Measurements from ENCODE around the gene HNMT.

The HNMT gene

GRCh38 chr2:137998503-137998902 lies 34.2 kb downstream of the HNMT start:
- H3K36me3 ChIP-seq (ENCODE audit: control insufficient read depth in 2 of 2, insufficient read depth in 1 of 2, low read length in 2 of 2): no peaks in the 10 kb centered on the region
- CTCF ChIA-PET: no interaction called here
- TF ChIP-seq ZNF391 (tag by site-specific recombination; IDR thresholded peaks at IDR 0.05; ENCODE audit: borderline replicate concordance, low read depth) (no peak), ZNF830 (tag by site-specific recombination; IDR thresholded peaks at IDR 0.05; ENCODE audit: low read depth) (no peak), ZNF488 (tag by site-specific recombination; IDR thresholded peaks at IDR 0.05) (no peak), ZNF214 (tag by site-specific recombination; IDR thresholded peaks at IDR 0.05; ENCODE audit: borderline replicate concordance) (no peak), ZNF394 (tag by site-specific recombination; IDR thresholded peaks at IDR 0.05; ENCODE audit: borderline replicate concordance) (no peak), ZSCAN23 (tag by site-specific recombination; IDR thresholded peaks at IDR 0.05) (no peak), ZNF837 (tag by site-specific recombination; IDR thresholded peaks at IDR 0.05) (no peak), ZNF707 (tag by site-specific recombination; IDR thresholded peaks at IDR 0.05) (no peak), KLF10 (tag by site-specific recombination; IDR thresholded peaks at IDR 0.05) (no peak), ZNF571 (tag by site-specific recombination; IDR thresholded peaks at IDR 0.05) (no peak), ZNF670 (tag by site-specific recombination; IDR thresholded peaks at IDR 0.05; ENCODE audit: low read depth) (no peak), ZNF211 (tag by site-specific recombination; IDR thresholded peaks at IDR 0.05; ENCODE audit: low read depth) (no peak), ZBTB1 (tag by site-specific recombination; IDR thresholded peaks at IDR 0.05) (no peak), KLF17 (tag by site-specific recombination; IDR thresholded peaks at IDR 0.05) (no peak), ZNF133 (tag by site-specific recombination; IDR thresholded peaks at IDR 0.05) (no peak)
- no peak overlapping the region for H3K27ac ChIP-seq (ENCODE audit: extremely low read depth, low read depth, low read length)
- H3K4me1 ChIP-seq (ENCODE audit: control insufficient read depth, insufficient read depth, low read length): no peaks in the 10 kb centered on the region
- no peak overlapping the region for H3K4me3 ChIP-seq (ENCODE audit: low read depth, low read length)
- POLR2A ChIA-PET: no interaction called here
- H3K9me3 ChIP-seq (ENCODE audit: control insufficient read depth, insufficient read depth, low read depth, low read length): no peaks in the 10 kb centered on the region

- no peak overlapping the region for H3K27ac ChIP-seq (ENCODE audit: extremely low read depth, low read depth, low read length)
These were observed 35.0 kb downstream of the HNMT start for GRCh38 chr2:137999273-137999672.

More at GRCh38 chr2:137999273-137999672, 35.0 kb downstream of the HNMT start:
- ChIA-PET CTCF (no interaction called here), POLR2A (no interaction called here)
- TF ChIP-seq IKZF3 (tag by site-specific recombination; IDR thresholded peaks at IDR 0.05): no peak
- no peak for TF ChIP-seq GLIS2 (tag by site-specific recombination; IDR thresholded peaks at IDR 0.05)
- TF ChIP-seq KLF10 (tag by site-specific recombination; IDR thresholded peaks at IDR 0.05): no peak
- no peak for TF ChIP-seq ZNF785 (tag by site-specific recombination; IDR thresholded peaks at IDR 0.05)
- TF ChIP-seq ZNF121 (tag by site-specific recombination; IDR thresholded peaks at IDR 0.05): no peak
- no peak for TF ChIP-seq PRDM10 (tag by site-specific recombination; IDR thresholded peaks at IDR 0.05)
- TF ChIP-seq ZNF555 (tag by site-specific recombination; conservative IDR thresholded peaks at IDR 0.05): no peak
- TF ChIP-seq ZNF18 (tag by site-specific recombination; IDR thresholded peaks at IDR 0.05): no peak
- TF ChIP-seq ZNF529 (tag by site-specific recombination; IDR thresholded peaks at IDR 0.05; ENCODE audit: insufficient replicate concordance): no peak
- TF ChIP-seq ZNF16 (tag by site-specific recombination; IDR thresholded peaks at IDR 0.05; ENCODE audit: low read depth): no peak
- no peak for TF ChIP-seq RBAK (tag by site-specific recombination; IDR thresholded peaks at IDR 0.05)
- no peak for TF ChIP-seq CTCF (tag by site-specific recombination; IDR thresholded peaks at IDR 0.05)
- TF ChIP-seq ZBTB1 (tag by site-specific recombination; IDR thresholded peaks at IDR 0.05): no peak
- TF ChIP-seq ZNF23 (tag by site-specific recombination; IDR thresholded peaks at IDR 0.05; ENCODE audit: borderline replicate concordance): no peak
- no peak for TF ChIP-seq ZFP69B (tag by site-specific recombination; IDR thresholded peaks at IDR 0.05)
- Histone ChIP-seq H3K9me3 (ENCODE audit: control insufficient read depth, insufficient read depth, low read depth, low read length) (no peaks in the 10 kb centered on the region), H3K4me3 (ENCODE audit: low read depth, low read length) (no peak overlapping the region), H3K4me1 (ENCODE audit: control insufficient read depth, insufficient read depth, low read length) (no peaks in the 10 kb centered on the region), H3K36me3 (ENCODE audit: control insufficient read depth in 2 of 2, insufficient read depth in 1 of 2, low read length in 2 of 2) (no peaks in the 10 kb centered on the region)
